GM19239 (cell line): ENCODE results near the gene TMPRSS13.

Source experiments
- DNase-seq: peaks from one replicate; pipeline ENCODE4 v3.0.0; 2011; ENCODE audit warnings: low spot score; ENCODE audit not compliant: insufficient read length
- FAIRE-seq: peaks from 2 replicates; lab custom pipeline; 2011; peaks lifted over from hg19 to GRCh38; lab: Jason Lieb, UNC

TMPRSS13 gene

DNA sequence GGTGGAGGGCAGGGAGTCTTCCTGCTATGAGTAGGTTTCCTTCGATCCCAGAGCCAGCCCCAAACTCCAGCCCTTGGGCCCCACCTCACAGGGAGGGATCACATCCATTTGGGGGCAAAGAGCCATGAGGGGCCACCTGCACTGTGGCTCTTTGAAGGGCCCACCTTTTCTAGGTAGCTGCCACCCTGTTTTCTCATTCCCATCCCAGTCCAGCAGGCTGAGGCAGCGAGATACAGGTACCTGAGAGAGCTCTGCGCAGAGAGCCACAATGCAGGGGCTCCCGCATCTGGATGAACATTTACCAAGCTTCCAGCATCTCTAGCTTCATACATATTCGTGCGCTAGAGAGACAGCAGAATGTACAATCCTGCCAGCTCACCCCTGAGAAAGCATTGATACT, 69.1 kb downstream of the TMPRSS13 start:
- no peak for DNase-seq
- no peak for FAIRE-seq

DNA sequence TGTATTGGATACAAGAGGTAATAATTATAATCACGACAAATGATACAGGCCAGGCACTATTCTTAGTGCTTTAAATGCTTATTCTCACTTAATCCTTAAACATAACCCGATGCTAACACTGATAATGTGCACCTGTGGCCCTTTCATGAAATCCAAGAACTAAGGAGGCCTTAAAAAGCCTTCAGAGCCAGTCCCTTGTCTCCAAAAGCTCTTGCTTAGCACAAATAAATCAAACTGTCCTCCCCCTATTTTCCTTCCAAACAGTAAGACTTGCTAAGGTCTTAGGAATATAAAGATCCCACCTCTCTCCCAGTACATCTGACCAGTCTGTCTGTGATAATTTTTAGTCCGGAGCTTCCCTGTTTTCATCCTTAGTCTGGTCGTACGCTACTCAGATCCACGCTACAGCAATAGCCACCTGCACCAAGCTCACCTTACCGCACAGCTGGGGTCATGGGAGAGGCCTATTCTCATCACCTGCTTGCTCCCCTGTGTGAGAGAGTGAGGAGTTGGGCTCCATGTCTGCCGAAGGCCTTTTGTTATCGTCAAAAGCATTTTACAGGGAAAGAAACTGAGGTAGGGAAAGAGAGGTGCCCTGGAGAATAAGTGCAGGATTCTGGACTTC, 69.6 kb downstream of the TMPRSS13 start:
- DNase-seq (no peak), FAIRE-seq (no peak)

DNA sequence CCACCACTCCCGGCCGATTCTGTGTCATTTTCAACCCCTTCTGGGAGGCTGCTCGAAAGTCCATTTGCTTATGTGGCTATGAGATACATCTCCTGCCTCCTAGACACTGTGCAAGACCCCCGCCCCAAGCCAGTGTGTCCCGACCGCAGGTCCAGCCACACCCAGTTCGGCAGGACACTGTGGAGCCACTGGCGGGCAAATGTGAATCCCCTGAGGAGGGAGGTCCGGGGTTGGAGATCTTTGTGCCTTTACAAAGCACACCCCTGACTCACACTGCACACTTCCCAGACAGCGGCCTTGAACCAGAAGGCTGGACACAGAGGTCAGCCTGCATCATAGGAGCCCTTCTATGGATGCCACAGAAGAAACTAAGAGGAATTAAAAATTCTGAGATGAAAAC, 70.1 kb downstream of the TMPRSS13 start:
- DNase-seq (no peak), FAIRE-seq (no peak)

DNA sequence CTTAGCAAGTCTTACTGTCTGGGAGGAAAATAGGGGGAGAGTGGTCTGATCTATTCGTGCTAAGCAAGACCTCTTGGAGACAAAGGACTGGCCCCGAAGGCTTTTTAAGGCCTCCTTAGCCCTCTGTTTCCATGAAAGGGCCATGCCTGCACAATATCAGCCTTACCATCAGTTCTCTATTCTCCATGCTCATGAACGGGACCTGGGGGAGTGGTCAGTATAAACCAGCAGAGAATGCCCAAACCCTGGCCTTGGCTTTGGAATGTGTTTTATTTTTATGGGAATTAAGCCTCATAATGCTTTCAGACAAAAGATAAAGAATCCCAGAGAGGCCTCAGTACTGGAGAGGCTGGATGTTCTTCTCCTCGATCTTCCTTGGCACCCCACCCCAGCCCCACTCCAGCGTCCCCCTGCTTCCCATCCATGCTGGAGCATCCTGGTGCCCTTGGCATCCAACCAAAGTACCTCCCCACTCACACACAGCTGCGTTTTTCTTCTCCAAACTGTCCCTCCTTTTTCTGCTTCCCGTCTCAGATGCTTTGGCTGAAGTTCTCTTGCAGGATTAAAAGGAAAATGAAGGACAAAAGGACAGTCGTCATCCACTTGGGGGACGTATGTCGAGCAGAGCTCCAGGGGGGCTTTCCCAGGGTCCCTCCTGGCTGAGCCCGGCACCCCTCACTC, 71.3 kb downstream of the TMPRSS13 start:
- no peak for DNase-seq
- no peak for FAIRE-seq

DNA sequence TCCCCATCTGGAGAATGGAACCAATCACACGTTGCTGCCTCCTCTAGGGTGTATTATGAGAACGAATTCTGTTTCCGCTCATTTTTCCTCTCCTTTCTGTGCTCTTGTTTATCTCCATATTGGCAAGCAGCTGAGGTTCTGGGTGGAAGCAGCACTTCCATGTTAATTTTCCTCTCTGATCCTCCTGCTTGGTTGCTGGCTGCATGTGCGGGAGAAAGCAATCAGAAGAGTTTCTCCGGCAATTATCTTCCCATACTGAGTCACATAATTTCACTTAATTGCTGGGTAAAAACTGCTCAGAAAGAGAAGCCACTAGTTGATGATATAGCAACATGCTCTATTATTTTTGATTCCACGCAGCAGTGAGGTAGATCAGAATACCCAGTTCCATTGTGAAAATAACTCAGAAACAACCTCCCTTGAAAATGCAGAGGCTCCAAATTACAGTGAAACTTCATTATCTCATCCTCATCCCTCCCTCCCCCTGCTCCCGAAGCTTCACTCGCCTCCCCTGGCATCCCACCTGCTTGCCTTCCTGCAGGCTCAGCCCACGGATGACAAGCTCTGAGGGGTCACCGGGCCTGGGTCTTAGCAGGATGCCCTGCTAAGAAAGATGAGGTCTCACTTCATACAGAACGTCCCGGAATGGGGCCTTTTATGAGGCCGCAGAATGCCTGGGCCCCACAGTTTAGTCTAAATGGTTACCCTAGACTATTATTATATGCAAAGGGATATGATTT, 73.1 kb downstream of the TMPRSS13 start:
- no peak for FAIRE-seq

DNA sequence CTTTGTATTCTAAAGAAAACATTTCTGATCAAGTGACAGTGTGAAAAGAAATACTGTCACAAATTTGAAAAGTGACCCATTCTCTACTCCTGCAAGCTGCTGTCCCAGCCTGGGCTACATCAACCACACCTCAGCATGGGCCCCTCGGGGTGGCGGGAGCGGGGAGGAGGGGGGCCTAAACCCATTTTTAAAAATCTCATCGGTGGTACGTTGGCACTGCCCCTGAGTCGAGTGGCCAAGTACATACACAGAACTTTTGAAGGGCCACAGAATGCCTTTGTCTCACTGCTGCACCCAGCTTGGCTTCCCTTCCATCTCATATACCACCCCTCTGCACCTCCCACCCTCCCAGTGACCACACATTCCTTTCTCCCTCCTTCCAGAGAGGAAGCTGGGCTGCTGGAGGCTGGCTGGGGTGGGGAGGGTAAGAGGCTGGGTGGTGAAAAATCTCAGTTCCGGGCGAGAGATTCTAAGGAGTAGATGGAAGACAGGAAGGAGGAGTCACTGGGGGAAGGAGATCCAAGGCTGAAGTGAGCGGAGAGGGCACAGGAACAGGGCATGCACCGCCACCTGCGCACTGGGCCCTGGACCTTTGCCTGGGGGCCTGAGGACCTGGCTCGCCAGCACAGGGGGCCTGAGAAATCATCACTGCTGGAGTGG, 73.9 kb downstream of the TMPRSS13 start:
- DNase-seq (no peak), FAIRE-seq (no peak)

More for the DNA sequence above, 73.1 kb downstream of the TMPRSS13 start:
- no peak for DNase-seq

DNA sequence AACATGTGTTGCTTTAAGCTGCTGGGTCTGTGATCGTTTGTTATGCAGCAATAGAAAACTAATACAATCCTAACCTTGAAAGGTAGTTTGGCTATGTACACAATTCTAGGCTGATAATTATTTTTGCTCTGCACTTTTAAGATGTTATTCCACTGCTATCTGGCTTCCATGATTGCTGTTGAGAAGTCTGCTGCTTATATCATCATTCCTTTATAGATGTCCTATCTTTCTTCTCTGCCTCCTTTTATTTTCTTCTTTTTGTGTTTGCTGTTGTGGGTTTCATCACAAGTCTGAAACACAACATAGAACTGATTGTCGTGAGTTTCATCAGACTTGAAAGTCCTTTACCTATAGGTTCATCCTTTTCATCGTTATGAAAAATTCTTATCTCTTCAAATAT, 76.9 kb downstream of the TMPRSS13 start:
- DNase-seq = no peak
- FAIRE-seq = no peak

DNA sequence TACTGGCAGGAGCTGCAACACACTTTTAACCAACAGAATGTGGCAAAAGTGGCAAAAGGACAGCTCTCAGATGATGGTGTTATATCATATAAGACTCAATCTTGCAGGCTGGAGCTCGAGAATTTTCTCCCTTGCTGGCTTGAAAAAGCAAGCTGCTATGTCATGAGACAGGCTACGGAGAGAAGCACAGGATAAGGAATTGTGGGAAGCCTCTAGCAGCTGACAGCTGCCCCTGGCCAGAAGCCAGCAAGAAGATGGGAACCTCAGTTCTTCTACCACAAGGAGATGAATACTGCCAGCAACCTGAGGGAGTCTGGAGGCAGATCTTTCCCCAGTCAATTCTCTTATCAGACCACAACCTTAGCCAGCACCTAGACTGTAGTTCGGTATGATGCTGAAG, 77.3 kb downstream of the TMPRSS13 start:
- no peak for DNase-seq
- no peak for FAIRE-seq

DNA sequence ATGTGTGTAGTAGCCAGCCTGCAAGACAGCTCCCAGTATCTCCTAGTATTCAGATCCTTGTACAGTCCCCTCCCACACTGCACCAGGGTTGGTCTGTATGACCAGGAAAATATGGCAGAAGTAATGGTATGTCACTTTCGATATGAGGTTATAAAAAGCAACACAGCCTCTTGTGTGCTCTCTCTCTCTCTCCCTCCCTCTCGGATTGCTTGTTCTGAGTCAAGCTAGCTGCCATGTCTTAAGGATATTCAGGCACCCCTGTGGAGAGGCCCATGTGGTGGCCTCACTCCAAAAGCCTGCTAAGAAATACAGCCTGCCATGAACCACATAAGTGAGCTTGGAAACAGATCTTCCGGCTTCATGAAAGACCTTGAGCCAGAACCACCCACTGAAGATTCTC, 78.1 kb downstream of the TMPRSS13 start:
- no peak for DNase-seq
- FAIRE-seq = no peak
